CD14-positive monocyte (primary cell): ENCODE results near the gene OSBPL6. TPM values are rescaled to one million over a fixed set of nuclear protein-coding genes. Genes with fewer than 3 reads are reported as not detected.

Experiments used
- DNase-seq, 3 donors: peaks; one replicate each; pipeline ENCODE4 v3.0.0-alpha.2; 2011 to 2022
- H2AFZ ChIP-seq: 2 replicates; pipeline ENCODE4 v1.6.0; 2012; ENCODE audit warnings: mild to moderate bottlenecking, low read depth, low read length, inconsistent platforms; ENCODE audit not compliant: insufficient read depth, poor library complexity, severe bottlenecking
- H3K27ac ChIP-seq, 2 donors: 1 replicate in 1 of 2; 2 replicates in 1 of 2; pipeline ENCODE4 v1.5.1; 2012 to 2013; ENCODE audit warnings: low read length in 2 of 2, control low read depth in 1 of 2, inconsistent platforms in 1 of 2, low read depth in 1 of 2, mild to moderate bottlenecking in 1 of 2
- H3K27me3 ChIP-seq, 2 donors: one replicate each; pipeline versions ENCODE4 v1.6.0 to v1.6.1; 2011 to 2013; ENCODE audit warnings: low read length in 2 of 2; ENCODE audit not compliant: control insufficient read depth in 2 of 2, insufficient read depth in 2 of 2
- H3K36me3 ChIP-seq, 2 donors: replicated peaks in 1 of 2; 1 replicate in 1 of 2; 2 replicates in 1 of 2; pipeline versions ENCODE4 v1.5.1 to v1.6.1; 2012 to 2013; ENCODE audit warnings: low read length in 2 of 2, control low read depth in 1 of 2, inconsistent platforms in 1 of 2, mild to moderate bottlenecking in 1 of 2; ENCODE audit not compliant: insufficient read depth in 2 of 2, control insufficient read depth in 1 of 2
- H3K4me1 ChIP-seq, 2 donors: 1 replicate in 1 of 2; 2 replicates in 1 of 2; pipeline versions ENCODE4 v1.5.1 to v1.6.1; 2012 to 2013; ENCODE audit warnings: low read length in 2 of 2, control low read depth in 1 of 2, inconsistent platforms in 1 of 2, mild to moderate bottlenecking in 1 of 2, moderate library complexity in 1 of 2; ENCODE audit not compliant: insufficient read depth in 2 of 2, control insufficient read depth in 1 of 2
- H3K4me2 ChIP-seq: replicated peaks from 2 replicates; pipeline ENCODE3; 2012; ENCODE audit warnings: low read length, moderate library complexity, mild to moderate bottlenecking; ENCODE audit not compliant: poor library complexity, severe bottlenecking; ENCODE audit errors: extremely low read depth
- H3K4me3 ChIP-seq, 3 experiments: fragments of 200-600 bp in 1 of 3; sonication (generic) in 1 of 3; replicated peaks in 1 of 3; 1 replicate in 2 of 3; 2 replicates in 1 of 3; pipeline ENCODE4 v1.5.1; 2011 to 2013; ENCODE audit warnings: low read length in 3 of 3, mild to moderate bottlenecking in 3 of 3, control low read depth in 2 of 3, low read depth in 2 of 3, inconsistent platforms in 1 of 3, moderate library complexity in 1 of 3
- H3K79me2 ChIP-seq: 2 replicates; pipeline ENCODE4 v1.6.0; 2012; ENCODE audit warnings: mild to moderate bottlenecking, control low read depth, inconsistent platforms, low read length, moderate library complexity; ENCODE audit not compliant: insufficient read depth
- H3K9ac ChIP-seq: 2 replicates; pipeline ENCODE4 v1.6.0; 2017; ENCODE audit warnings: low read length, mild to moderate bottlenecking; ENCODE audit not compliant: insufficient read depth, poor library complexity, severe bottlenecking
- H3K9me3 ChIP-seq, 2 donors: replicated peaks in 1 of 2; 1 replicate in 1 of 2; 2 replicates in 1 of 2; pipeline versions ENCODE4 v1.5.1 to v1.6.1; 2012 to 2013; ENCODE audit warnings: low read length in 2 of 2, control low read depth in 1 of 2; ENCODE audit not compliant: control insufficient read depth in 1 of 2, insufficient read depth in 1 of 2
- H4K20me1 ChIP-seq: 2 replicates; pipeline ENCODE4 v1.6.0; 2012; ENCODE audit warnings: mild to moderate bottlenecking, low read length, control low read depth, moderate library complexity; ENCODE audit not compliant: insufficient read depth
- H3K27ac Mint-ChIP-seq, 7 donors: one replicate each; pipeline ENCODE4 v1.8.0; 2020; ENCODE audit warnings: mild to moderate bottlenecking in 7 of 7, mixed read lengths in 7 of 7, moderate library complexity in 6 of 7, inconsistent platforms in 2 of 7
- H3K27me3 Mint-ChIP-seq, 3 donors: one replicate each; pipeline ENCODE4 v1.8.0; 2021 to 2022; ENCODE audit warnings: low read depth in 3 of 3, mild to moderate bottlenecking in 3 of 3, mixed read lengths in 3 of 3, moderate library complexity in 3 of 3, inconsistent platforms in 1 of 3
- H3K36me3 Mint-ChIP-seq, 2 donors: one replicate each; pipeline ENCODE4 v1.8.0; 2020; ENCODE audit warnings: mixed read lengths in 2 of 2, inconsistent platforms in 1 of 2, mild to moderate bottlenecking in 1 of 2
- H3K4me1 Mint-ChIP-seq: one replicate; pipeline ENCODE4 v1.8.0; 2020; ENCODE audit warnings: mild to moderate bottlenecking, mixed read lengths
- H3K4me3 Mint-ChIP-seq, 2 donors: one replicate each; pipeline ENCODE4 v1.8.0; 2020; ENCODE audit warnings: mild to moderate bottlenecking in 2 of 2, mixed read lengths in 2 of 2, moderate library complexity in 1 of 2
- H3K9me3 Mint-ChIP-seq, 7 donors: one replicate each; pipeline ENCODE4 v1.8.0; 2020 to 2022; ENCODE audit warnings: mixed read lengths in 7 of 7, mild to moderate bottlenecking in 6 of 7, moderate library complexity in 6 of 7, inconsistent platforms in 2 of 7
- WGBS: methylation state at CpG from one replicate; pipeline ENCODE4 v1.1.5; 2013; ENCODE audit warnings: missing lambda C conversion rate; ENCODE audit not compliant: insufficient coverage; 5-methylcytosine and 5-hydroxymethylcytosine counted together
- intact Hi-C, 2 donors: fragments of 100-400 bp; cut with micrococcal nuclease; formaldehyde crosslinking; loops; one replicate each; pipeline versions ENCODE4 v1.15.0 to v1.15.1; 2023
- polyA plus RNA-seq, 3 donors: library from polyadenylated mRNA; depleted of rRNA in 1 of 3; unstranded in 2 of 3; stranded (reverse) in 1 of 3; fragments of 300-500 nt in 2 of 3; fragments of >200 nt in 1 of 3; fragmentation: Illumina TruSeq in 2 of 3; gene quantifications; 1 replicate in 2 of 3; 2 replicates in 1 of 3; pipeline ENCODE4 v1.2.3, GENCODE V29; 2012 to 2021
- TF ChIP-seq, protein P1 (sequence below): fragments of 200-600 bp; IDR thresholded peaks from one replicate; pipeline ENCODE4 v1.8.0; 2022; ENCODE audit warnings: antibody characterized with exemption, mild to moderate bottlenecking

Gene OSBPL6
- polyA plus RNA-seq, 3 donors: not detected

DNA sequence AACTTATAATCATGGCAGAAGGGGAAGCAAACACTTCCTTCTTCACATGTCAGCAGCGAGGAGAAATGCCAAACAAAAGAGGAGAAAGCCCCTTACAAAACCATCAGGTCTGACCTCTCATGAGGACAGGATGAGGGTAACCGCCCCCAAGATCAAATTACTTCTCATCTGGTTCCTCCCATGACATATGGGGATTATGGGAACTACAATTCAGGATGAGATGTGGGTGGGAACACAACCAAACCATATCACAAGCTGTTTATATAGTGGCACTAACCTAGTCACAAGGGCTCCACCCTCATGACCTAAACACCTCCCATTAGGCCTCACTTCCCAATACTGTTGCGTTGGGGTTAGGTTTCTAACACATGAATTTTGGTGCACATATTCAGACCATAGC is 110.0 kb downstream of the OSBPL6 start:
- Mint-ChIP-seq H3K4me1 (peaks cover 23% of the 10 kb centered on the region), H3K36me3 (no peaks in the 10 kb centered on the region), H3K27ac (peak overlapping the region in 5 of 7 donors; percentile 19 to 86 (median 55)), H3K4me3 (no peak overlapping the region), H3K27me3 (peaks cover 2 to 3% (median 3%) of the 10 kb centered on the region in 3 donors), H3K9me3 (peaks cover 0 to 4% (median 2%) of the 10 kb centered on the region in 7 donors)
- H4K20me1 ChIP-seq: no peaks in the 10 kb centered on the region
- H3K27me3 ChIP-seq: no peaks in the 10 kb centered on the region
- TF ChIP-seq, protein P1, sequence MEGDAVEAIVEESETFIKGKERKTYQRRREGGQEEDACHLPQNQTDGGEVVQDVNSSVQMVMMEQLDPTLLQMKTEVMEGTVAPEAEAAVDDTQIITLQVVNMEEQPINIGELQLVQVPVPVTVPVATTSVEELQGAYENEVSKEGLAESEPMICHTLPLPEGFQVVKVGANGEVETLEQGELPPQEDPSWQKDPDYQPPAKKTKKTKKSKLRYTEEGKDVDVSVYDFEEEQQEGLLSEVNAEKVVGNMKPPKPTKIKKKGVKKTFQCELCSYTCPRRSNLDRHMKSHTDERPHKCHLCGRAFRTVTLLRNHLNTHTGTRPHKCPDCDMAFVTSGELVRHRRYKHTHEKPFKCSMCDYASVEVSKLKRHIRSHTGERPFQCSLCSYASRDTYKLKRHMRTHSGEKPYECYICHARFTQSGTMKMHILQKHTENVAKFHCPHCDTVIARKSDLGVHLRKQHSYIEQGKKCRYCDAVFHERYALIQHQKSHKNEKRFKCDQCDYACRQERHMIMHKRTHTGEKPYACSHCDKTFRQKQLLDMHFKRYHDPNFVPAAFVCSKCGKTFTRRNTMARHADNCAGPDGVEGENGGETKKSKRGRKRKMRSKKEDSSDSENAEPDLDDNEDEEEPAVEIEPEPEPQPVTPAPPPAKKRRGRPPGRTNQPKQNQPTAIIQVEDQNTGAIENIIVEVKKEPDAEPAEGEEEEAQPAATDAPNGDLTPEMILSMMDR: no peak
- intact Hi-C loops: no loop called here
- no peak overlapping the region for H3K4me3 ChIP-seq
- H3K9me3 ChIP-seq: no peaks in the 10 kb centered on the region
- H3K36me3 ChIP-seq: no peaks in the 10 kb centered on the region
- no peak overlapping the region for H3K4me2 ChIP-seq
- no peaks in the 10 kb centered on the region for H3K79me2 ChIP-seq
- no peak overlapping the region for H2AFZ ChIP-seq
- peaks cover 6 to 18% of the 10 kb centered on the region in 2 donors for H3K4me1 ChIP-seq
- H3K27ac ChIP-seq: no peak overlapping the region
- DNase-seq: no peak
- WGBS: 40% methylated on average over 1 of the region's 3 CpGs
- H3K9ac ChIP-seq: no peak overlapping the region

DNA sequence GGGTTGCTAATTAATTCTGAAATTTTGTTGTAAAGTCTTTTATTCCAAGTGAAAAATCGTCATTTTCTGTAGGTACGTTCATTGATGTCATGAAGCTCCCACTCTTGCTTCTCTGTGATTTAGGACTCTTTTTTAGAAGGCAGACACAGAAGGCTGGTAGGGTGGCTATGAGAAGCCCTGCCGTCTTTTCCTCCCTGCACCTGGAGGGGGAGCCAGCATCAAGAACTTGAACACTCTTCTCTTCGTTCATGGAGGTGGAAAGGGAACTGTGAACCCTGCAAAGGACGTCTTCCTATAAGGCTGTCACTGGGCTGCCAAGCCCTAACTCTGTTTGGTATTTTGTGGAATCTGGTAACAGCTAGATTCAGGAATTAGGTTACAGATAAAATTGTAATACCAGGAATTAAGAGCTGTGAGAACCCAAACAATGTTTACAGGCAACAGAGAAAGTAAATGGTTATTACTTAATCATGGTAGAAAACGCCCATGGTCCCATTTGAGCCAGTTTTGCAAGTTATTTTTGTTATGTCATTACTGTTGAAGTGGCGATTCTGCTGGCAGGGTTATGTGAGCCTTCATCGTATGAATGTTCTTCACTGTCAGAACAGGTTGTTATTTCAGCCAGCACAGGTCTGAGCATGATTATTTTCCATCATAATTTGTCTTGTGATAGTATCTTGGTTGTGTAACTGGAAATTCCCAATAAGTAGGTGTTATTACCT is 112.2 kb downstream of the OSBPL6 start:
- Mint-ChIP-seq H3K9me3 (peaks cover 0 to 4% (median 2%) of the 10 kb centered on the region in 7 donors), H3K4me3 (no peak overlapping the region), H3K4me1 (peaks cover 23% of the 10 kb centered on the region), H3K27ac (no peak overlapping the region), H3K27me3 (peaks cover 2 to 3% (median 2%) of the 10 kb centered on the region in 3 donors), H3K36me3 (no peaks in the 10 kb centered on the region)
- no peak overlapping the region for H3K27ac ChIP-seq
- no peaks in the 10 kb centered on the region for H3K36me3 ChIP-seq
- no peaks in the 10 kb centered on the region for H4K20me1 ChIP-seq
- H3K9me3 ChIP-seq: no peaks in the 10 kb centered on the region
- WGBS: 29% methylated on average over 4 of the region's 8 CpGs
- H3K79me2 ChIP-seq: no peaks in the 10 kb centered on the region
- peaks cover 6 to 18% of the 10 kb centered on the region in 2 donors for H3K4me1 ChIP-seq
- DNase-seq: no peak
- H2AFZ ChIP-seq: peak overlapping the region; percentile 25
- intact Hi-C loops: no loop called here
- H3K4me3 ChIP-seq: no peak overlapping the region
- H3K4me2 ChIP-seq: no peak overlapping the region
- H3K9ac ChIP-seq: no peak overlapping the region
- TF ChIP-seq, protein P1: peak; percentile 20
- H3K27me3 ChIP-seq: no peaks in the 10 kb centered on the region
